ENCODE measurements around the gene EVA1C. TPM values are rescaled to one million over a fixed set of nuclear protein-coding genes. Genes with fewer than 3 reads are reported as not detected.

Gene EVA1C
- total RNA-seq, 1 donor from 2014 or later, result 147 TPM

DNA sequence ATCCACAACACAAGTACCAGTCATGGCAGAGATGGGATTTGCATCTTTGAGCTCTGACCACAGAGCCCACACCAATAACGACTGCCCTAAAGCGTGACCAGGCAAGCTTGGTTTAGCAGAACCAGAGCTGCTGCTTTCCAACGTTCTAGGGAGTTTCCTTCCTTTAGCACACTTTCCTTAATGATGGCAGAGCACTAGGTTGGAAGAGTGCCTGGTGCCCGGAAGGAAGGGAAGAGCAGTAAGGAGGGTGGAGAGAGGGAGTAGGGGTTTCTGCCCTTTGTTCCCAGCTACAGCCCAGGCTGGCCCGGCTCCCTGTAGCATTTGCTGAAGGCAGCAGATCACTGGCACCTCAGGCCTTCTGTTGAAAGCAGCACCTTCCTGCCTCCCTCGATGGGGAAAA lies 6.1 kb upstream of the EVA1C start:
- Histone ChIP-seq H3K27me3 (no peaks in the 10 kb centered on the region), H3K9me3 (no peaks in the 10 kb centered on the region), H3K4me1 (peaks cover 0 to 15% of the 10 kb centered on the region in 2 donors), H3K27ac (peak overlapping the region in 1 of 2 donors; percentile 48), H3K36me3 (no peaks in the 10 kb centered on the region), H3K4me3 (no peak overlapping the region)
- no peak for DNase-seq (ENCODE audit: low spot score in 2 of 2)
- intact Hi-C loops (cut with DNase I), result no loop called here
- TF ChIP-seq, protein P1, sequence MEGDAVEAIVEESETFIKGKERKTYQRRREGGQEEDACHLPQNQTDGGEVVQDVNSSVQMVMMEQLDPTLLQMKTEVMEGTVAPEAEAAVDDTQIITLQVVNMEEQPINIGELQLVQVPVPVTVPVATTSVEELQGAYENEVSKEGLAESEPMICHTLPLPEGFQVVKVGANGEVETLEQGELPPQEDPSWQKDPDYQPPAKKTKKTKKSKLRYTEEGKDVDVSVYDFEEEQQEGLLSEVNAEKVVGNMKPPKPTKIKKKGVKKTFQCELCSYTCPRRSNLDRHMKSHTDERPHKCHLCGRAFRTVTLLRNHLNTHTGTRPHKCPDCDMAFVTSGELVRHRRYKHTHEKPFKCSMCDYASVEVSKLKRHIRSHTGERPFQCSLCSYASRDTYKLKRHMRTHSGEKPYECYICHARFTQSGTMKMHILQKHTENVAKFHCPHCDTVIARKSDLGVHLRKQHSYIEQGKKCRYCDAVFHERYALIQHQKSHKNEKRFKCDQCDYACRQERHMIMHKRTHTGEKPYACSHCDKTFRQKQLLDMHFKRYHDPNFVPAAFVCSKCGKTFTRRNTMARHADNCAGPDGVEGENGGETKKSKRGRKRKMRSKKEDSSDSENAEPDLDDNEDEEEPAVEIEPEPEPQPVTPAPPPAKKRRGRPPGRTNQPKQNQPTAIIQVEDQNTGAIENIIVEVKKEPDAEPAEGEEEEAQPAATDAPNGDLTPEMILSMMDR (IDR thresholded peaks at IDR 0.05), result no peak

DNA sequence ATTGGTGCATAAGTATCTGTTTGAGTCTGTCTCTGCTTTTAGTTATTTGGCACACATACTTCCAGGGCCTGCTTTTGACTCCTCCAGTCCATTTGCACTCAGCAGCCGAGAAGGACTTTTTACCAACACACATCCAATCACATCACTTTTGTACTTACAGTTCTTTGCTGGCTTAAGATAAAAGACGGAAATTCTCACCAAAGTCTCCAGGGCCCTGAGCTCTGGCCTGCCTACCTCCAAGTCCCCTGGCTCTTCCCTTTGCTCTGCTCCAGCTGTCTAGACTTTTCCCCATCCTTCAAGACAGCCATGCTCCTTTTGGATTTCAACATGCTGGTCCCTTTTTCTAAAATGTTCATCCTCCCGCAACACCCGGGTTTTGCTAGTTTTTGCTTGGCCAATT lies 2.2 kb upstream of the EVA1C start:
- no peaks in the 10 kb centered on the region for H3K27me3 ChIP-seq
- intact Hi-C loops (cut with DNase I), result loop anchor here (2.0 to 5.0 kb wide), 3 partner anchors 17 to 112 kb away; partner anchors contain the start of gene URB1
- peaks cover 0 to 19% of the 10 kb centered on the region in 2 donors for H3K4me1 ChIP-seq
- peak overlapping the region; percentile 99 to 100 for H3K27ac ChIP-seq
- TF ChIP-seq, protein P1 (IDR thresholded peaks at IDR 0.05), result no peak
- no peaks in the 10 kb centered on the region for H3K36me3 ChIP-seq
- no peaks in the 10 kb centered on the region for H3K9me3 ChIP-seq
- peak overlapping the region in 1 of 2 donors; percentile 87 for H3K4me3 ChIP-seq
- DNase-seq (ENCODE audit: low spot score in 2 of 2), result no peak

DNA sequence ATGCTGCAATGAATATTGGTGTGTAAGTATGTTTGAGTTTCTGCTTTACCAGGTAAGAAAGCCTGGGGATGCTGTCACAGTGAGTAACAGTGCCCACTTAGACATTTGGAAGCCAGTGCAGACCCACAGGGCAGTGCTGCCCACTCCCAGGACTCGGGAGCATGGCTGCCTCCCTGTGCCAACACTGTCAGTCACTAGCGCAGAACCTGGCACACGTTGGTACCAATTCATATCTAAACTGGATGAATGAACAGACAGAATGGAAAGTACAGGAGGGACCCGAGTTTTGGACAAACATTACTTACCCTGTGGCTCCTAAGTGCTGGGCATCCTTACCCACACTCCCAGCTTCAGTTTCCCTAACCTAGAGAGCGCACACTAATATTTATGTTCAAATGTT lies 1.6 kb upstream of the EVA1C start:
- H3K4me1 ChIP-seq, result peaks cover 0 to 22% of the 10 kb centered on the region in 2 donors
- H3K27ac ChIP-seq, result peak overlapping the region; percentile 99 to 100
- H3K27me3 ChIP-seq, result no peaks in the 10 kb centered on the region
- no peaks in the 10 kb centered on the region for H3K9me3 ChIP-seq
- intact Hi-C loops (cut with DNase I), result loop anchor here (2.0 to 5.0 kb wide), 3 partner anchors 18 to 111 kb away; partner anchors contain the start of gene URB1
- TF ChIP-seq, protein P1 (IDR thresholded peaks at IDR 0.05), result no peak
- H3K36me3 ChIP-seq, result no peaks in the 10 kb centered on the region
- DNase-seq (ENCODE audit: low spot score in 2 of 2), result no peak
- H3K4me3 ChIP-seq, result peak overlapping the region; percentile 81 to 87

DNA sequence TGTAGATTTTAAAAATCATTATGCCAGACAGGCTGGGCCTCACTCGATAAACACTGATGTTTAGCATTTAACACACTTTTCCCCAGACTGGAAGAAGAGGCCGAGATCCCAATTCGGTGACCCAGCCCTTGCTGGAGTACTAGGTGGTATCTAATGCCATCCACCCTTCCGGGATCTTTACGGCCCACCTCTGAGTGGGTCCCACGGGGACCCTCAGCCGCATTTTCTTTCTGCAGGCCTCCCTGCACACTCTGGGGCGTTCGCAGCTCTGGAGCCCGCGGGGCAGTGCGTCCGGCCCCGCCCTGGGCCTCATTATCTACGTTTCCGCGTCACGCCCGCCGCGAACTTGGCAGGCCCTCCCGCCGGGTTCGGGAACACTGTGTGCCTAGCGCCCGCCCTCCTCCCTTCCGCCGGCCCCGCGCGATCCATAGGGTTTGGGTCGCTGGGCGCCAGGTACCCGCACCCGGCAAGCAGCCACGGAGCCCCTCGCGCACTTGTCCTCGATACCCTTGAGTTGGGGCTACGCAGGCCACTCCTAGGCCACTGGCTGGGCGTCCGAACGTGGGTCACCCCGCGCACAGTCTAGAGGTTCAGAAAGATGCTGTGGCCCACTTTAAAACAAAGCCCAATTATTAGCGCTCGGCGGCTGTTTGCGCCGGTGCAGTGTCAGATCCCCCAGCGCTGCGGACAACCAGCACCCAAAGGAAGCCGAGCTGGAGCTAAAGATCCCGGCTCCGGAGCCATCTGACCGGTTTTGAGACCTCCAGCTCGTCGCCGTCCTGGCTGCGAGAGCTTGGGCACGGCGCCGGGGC lies 950 bp upstream of the EVA1C start:
- Histone ChIP-seq H3K27ac (peak overlapping the region; percentile 99 to 100), H3K9me3 (no peaks in the 10 kb centered on the region), H3K36me3 (no peaks in the 10 kb centered on the region), H3K27me3 (no peaks in the 10 kb centered on the region), H3K4me3 (peak overlapping the region; percentile 81 to 87), H3K4me1 (peaks cover 0 to 25% of the 10 kb centered on the region in 2 donors)
- intact Hi-C loops (cut with DNase I), result loop anchor here (2.0 to 5.0 kb wide), 6 partner anchors 19 to 157 kb away; partner anchors contain the start of gene URB1
- DNase-seq (ENCODE audit: low spot score in 2 of 2), result peak; percentile 75 to 97
- TF ChIP-seq, protein P1 (IDR thresholded peaks at IDR 0.05), result no peak

DNA sequence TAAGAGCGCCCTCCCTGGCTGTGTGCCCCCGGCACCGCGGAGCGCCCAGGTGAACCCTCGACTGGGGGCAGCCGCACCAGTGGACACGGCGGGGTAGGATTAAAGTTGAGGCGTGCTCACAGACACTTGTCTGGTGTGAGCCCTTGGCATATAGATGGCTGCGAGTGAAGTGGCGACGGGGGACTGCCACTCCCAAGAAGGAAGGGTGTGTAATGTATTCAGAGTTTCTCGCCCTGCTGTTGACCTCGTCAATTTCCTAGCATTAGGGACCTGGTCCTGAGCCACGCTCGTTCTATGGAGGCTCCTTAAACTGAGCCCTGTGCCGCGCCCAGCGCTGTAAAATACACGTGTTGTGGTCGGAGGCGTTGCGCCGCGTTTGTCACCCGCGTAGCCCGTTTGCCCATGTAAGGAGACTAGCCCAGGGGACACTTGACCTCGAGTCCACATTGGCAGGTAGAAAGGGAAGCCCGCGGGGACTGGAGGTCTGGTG lies 554 bp downstream of the EVA1C start:
- no peaks in the 10 kb centered on the region for H3K27me3 ChIP-seq
- TF ChIP-seq, protein P1 (IDR thresholded peaks at IDR 0.05), result no peak
- H3K36me3 ChIP-seq, result peaks cover 2 to 7% of the 10 kb centered on the region in 2 donors
- DNase-seq (ENCODE audit: low spot score in 2 of 2), result peak in 1 of 2 donors; percentile 83
- no peaks in the 10 kb centered on the region for H3K9me3 ChIP-seq
- intact Hi-C loops (cut with DNase I), result loop anchor here (2.0 to 5.0 kb wide), 4 partner anchors 44 to 156 kb away; no protein-coding TSS in a partner anchor
- H3K4me3 ChIP-seq, result peak overlapping the region; percentile 81 to 87
- peaks cover 0 to 31% of the 10 kb centered on the region in 2 donors for H3K4me1 ChIP-seq
- H3K27ac ChIP-seq, result peak overlapping the region; percentile 99 to 100
